GM21515 (cell line): ENCODE measurements around the gene SEMA3C.

ENCODE experiments used
- ATAC-seq: cut with Tn5 transposase; IDR thresholded peaks from one replicate; pipeline ENCODE4 v1.9.1; 2021; ENCODE audit not compliant: unreplicated experiment

Gene SEMA3C

GRCh38 chr7:80858141-80858903 is 60.5 kb downstream of the SEMA3C start:
- no peak for ATAC-seq

- no peak for ATAC-seq
These were observed 62.1 kb downstream of the SEMA3C start for GRCh38 chr7:80856769-80857168.

- ATAC-seq = no peak
These were observed 66.9 kb downstream of the SEMA3C start for GRCh38 chr7:80851896-80852476.

GRCh38 chr7:80848841-80849240 is 70.0 kb downstream of the SEMA3C start:
- ATAC-seq = no peak

GRCh38 chr7:80847895-80848294 is 71.0 kb downstream of the SEMA3C start:
- ATAC-seq = no peak

GRCh38 chr7:80847027-80847426 is 71.8 kb downstream of the SEMA3C start:
- ATAC-seq = no peak

GRCh38 chr7:80844916-80845315 is 73.9 kb downstream of the SEMA3C start:
- no peak for ATAC-seq

- no peak for ATAC-seq
These were observed 75.7 kb downstream of the SEMA3C start for GRCh38 chr7:80843018-80843677.

GRCh38 chr7:80842022-80842790 is 76.6 kb downstream of the SEMA3C start:
- ATAC-seq = no peak

- no peak for ATAC-seq
These were observed 77.4 kb downstream of the SEMA3C start for GRCh38 chr7:80841423-80841955.

GRCh38 chr7:80840681-80841080 is 78.2 kb downstream of the SEMA3C start:
- ATAC-seq = no peak

- ATAC-seq = no peak
These were observed 79.0 kb downstream of the SEMA3C start for GRCh38 chr7:80839855-80840254.

GRCh38 chr7:80838643-80839042 is 80.2 kb downstream of the SEMA3C start:
- no peak for ATAC-seq

- no peak for ATAC-seq
These were observed 81.5 kb downstream of the SEMA3C start for GRCh38 chr7:80837345-80837744.

- ATAC-seq = no peak
These were observed 83.6 kb downstream of the SEMA3C start for GRCh38 chr7:80835251-80835650.

GRCh38 chr7:80833289-80834268 is 85.3 kb downstream of the SEMA3C start:
- ATAC-seq = no peak

- ATAC-seq = no peak
These were observed 86.8 kb downstream of the SEMA3C start for GRCh38 chr7:80832006-80832405.

GRCh38 chr7:80830584-80831285 is 88.1 kb downstream of the SEMA3C start:
- no peak for ATAC-seq

- no peak for ATAC-seq
These were observed 88.8 kb downstream of the SEMA3C start for GRCh38 chr7:80830010-80830409.
